ENCODE data around the gene SH3D21.

GRCh38 chr1:36287595-36287994, 18.6 kb upstream of the SH3D21 start:
- TF ChIP-seq CTCF (IDR thresholded peaks at IDR 0.05; ENCODE audit: low read depth, low read length, poor library complexity, severe bottlenecking) (no peak), EZH2phosphoT487 (IDR thresholded peaks at IDR 0.05; ENCODE audit: borderline replicate concordance, low read length) (no peak)

All from DOHH2 (cell line).